H9 (cell line): Measurements from ENCODE around the gene SELENOM. TPM values are rescaled to one million over a fixed set of nuclear protein-coding genes. Genes with fewer than 3 reads are reported as not detected.

Experiments used
- DNase-seq: peaks from one replicate; pipeline ENCODE4 v3.0.0-alpha.2; 2017
- H2AFZ ChIP-seq: one replicate; pipeline ENCODE4 v1.6.1; 2013; ENCODE audit warnings: mild to moderate bottlenecking, low read length, control low read depth, moderate library complexity
- H2AK5ac ChIP-seq: 2 replicates; pipeline ENCODE4 v1.6.1; 2013; ENCODE audit warnings: low read length, control low read depth, mixed read lengths; ENCODE audit not compliant: insufficient read length
- H2BK120ac ChIP-seq: one replicate; pipeline ENCODE4 v1.6.1; 2013; ENCODE audit warnings: low read depth, mild to moderate bottlenecking, low read length, control low read depth, inconsistent platforms; ENCODE audit not compliant: poor library complexity, severe bottlenecking
- H2BK12ac ChIP-seq: 2 replicates; pipeline ENCODE4 v1.6.1; 2013; ENCODE audit warnings: low read length, control low read depth, mixed read lengths, low read depth; ENCODE audit not compliant: insufficient read length
- H2BK15ac ChIP-seq: 2 replicates; pipeline ENCODE4 v1.6.1; 2013; ENCODE audit warnings: low read depth, low read length, control low read depth
- H2BK20ac ChIP-seq: one replicate; pipeline ENCODE4 v1.6.1; 2013; ENCODE audit warnings: low read depth, mild to moderate bottlenecking, low read length, control low read depth, inconsistent platforms; ENCODE audit not compliant: poor library complexity, severe bottlenecking
- H2BK5ac ChIP-seq: 2 replicates; pipeline ENCODE4 v1.6.1; 2013; ENCODE audit warnings: low read length, control low read depth, mixed read lengths; ENCODE audit not compliant: insufficient read length
- H3K14ac ChIP-seq: 2 replicates; pipeline ENCODE4 v1.6.1; 2013; ENCODE audit warnings: low read length, control low read depth; ENCODE audit not compliant: insufficient read depth
- H3K18ac ChIP-seq: 2 replicates; pipeline ENCODE4 v1.6.1; 2013; ENCODE audit warnings: low read depth, mild to moderate bottlenecking, mixed read lengths, low read length, control low read depth; ENCODE audit not compliant: insufficient read length
- H3K23ac ChIP-seq: 2 replicates; pipeline ENCODE4 v1.6.1; 2013; ENCODE audit warnings: low read length, control low read depth, mixed read lengths, low read depth; ENCODE audit not compliant: insufficient read length
- H3K23me2 ChIP-seq: 2 replicates; pipeline ENCODE4 v1.6.1; 2013; ENCODE audit warnings: low read depth, mild to moderate bottlenecking, mixed read lengths, low read length, control low read depth; ENCODE audit not compliant: insufficient read length, poor library complexity, severe bottlenecking
- H3K27ac ChIP-seq: 2 replicates; pipeline ENCODE4 v1.5.1; 2013; ENCODE audit warnings: low read length, control low read depth, mixed read lengths, low read depth; ENCODE audit not compliant: insufficient read length
- H3K27me3 ChIP-seq: 2 replicates; pipeline ENCODE4 v1.6.1; 2013; ENCODE audit warnings: low read length, control low read depth, inconsistent platforms; ENCODE audit not compliant: insufficient read depth
- H3K4ac ChIP-seq: 2 replicates; pipeline ENCODE4 v1.6.1; 2013; ENCODE audit warnings: low read depth, mild to moderate bottlenecking, control low read depth, inconsistent platforms, low read length, moderate library complexity
- H3K4me1 ChIP-seq: 2 replicates; pipeline ENCODE4 v1.6.1; 2013; ENCODE audit warnings: low read length, control low read depth, inconsistent platforms; ENCODE audit not compliant: insufficient read depth
- H3K4me2 ChIP-seq: 2 replicates; pipeline ENCODE4 v1.6.1; 2013; ENCODE audit warnings: low read length, control low read depth, mixed read lengths; ENCODE audit not compliant: insufficient read length, insufficient read depth
- H3K56ac ChIP-seq: 2 replicates; pipeline ENCODE4 v1.6.1; 2013; ENCODE audit warnings: low read depth, mild to moderate bottlenecking, mixed read lengths, low read length, control low read depth; ENCODE audit not compliant: insufficient read length
- H3K79me1 ChIP-seq: 2 replicates; pipeline ENCODE4 v1.6.1; 2013; ENCODE audit warnings: low read depth, mild to moderate bottlenecking, moderate library complexity, low read length, control low read depth, inconsistent platforms; ENCODE audit not compliant: insufficient read depth, poor library complexity, severe bottlenecking
- H3K79me2 ChIP-seq: 2 replicates; pipeline ENCODE4 v1.6.1; 2013; ENCODE audit warnings: low read length, control low read depth, inconsistent platforms; ENCODE audit not compliant: insufficient read depth
- H3K9ac ChIP-seq: 2 replicates; pipeline ENCODE4 v1.6.1; 2013; ENCODE audit warnings: low read length, control low read depth, mixed read lengths; ENCODE audit not compliant: insufficient read length; ENCODE audit errors: extremely low read depth
- H3K9me3 ChIP-seq: one replicate; pipeline ENCODE4 v1.6.1; 2013; ENCODE audit warnings: low read depth, low read length, inconsistent platforms; ENCODE audit not compliant: control insufficient read depth
- H3T11ph ChIP-seq: one replicate; pipeline ENCODE4 v1.6.1; 2013; ENCODE audit warnings: mild to moderate bottlenecking, low read length, control low read depth, inconsistent platforms
- H4K20me1 ChIP-seq: one replicate; pipeline ENCODE4 v1.6.1; 2013; ENCODE audit not compliant: control insufficient read depth, insufficient read length, insufficient read depth
- H4K5ac ChIP-seq: 2 replicates; pipeline ENCODE4 v1.6.1; 2013; ENCODE audit warnings: low read depth, mild to moderate bottlenecking, mixed read lengths, low read length, control low read depth; ENCODE audit not compliant: insufficient read length
- H4K8ac ChIP-seq: replicated peaks from 2 replicates; pipeline ENCODE4 v1.6.1; 2013; ENCODE audit warnings: low read length, control low read depth, mixed read lengths, low read depth; ENCODE audit not compliant: insufficient read length
- H4K91ac ChIP-seq: 2 replicates; pipeline ENCODE4 v1.6.1; 2013; ENCODE audit warnings: low read depth, mild to moderate bottlenecking, moderate library complexity, mixed read lengths, low read length, control low read depth; ENCODE audit not compliant: insufficient read length
- H3K27ac Mint-ChIP-seq, 3 experiments: 2 replicates in 2 of 3; 3 replicates in 1 of 3; pipeline ENCODE4 v1.8.0; 2020 to 2021; ENCODE audit warnings: mixed read lengths in 3 of 3, mild to moderate bottlenecking in 1 of 3, moderate library complexity in 1 of 3
- H3K27me3 Mint-ChIP-seq: 2 replicates; pipeline ENCODE4 v1.8.0; 2021; ENCODE audit warnings: low read depth, mild to moderate bottlenecking, moderate library complexity, mixed read lengths
- H3K36me3 Mint-ChIP-seq, 3 experiments: 2 replicates in 2 of 3; 3 replicates in 1 of 3; pipeline ENCODE4 v1.8.0; 2020 to 2021; ENCODE audit warnings: low read depth in 3 of 3, mixed read lengths in 3 of 3; ENCODE audit not compliant: insufficient read depth in 1 of 3
- H3K4me1 Mint-ChIP-seq, 2 experiments: 2 replicates each; pipeline ENCODE4 v1.8.0; 2020; ENCODE audit warnings: mixed read lengths in 2 of 2
- H3K4me3 Mint-ChIP-seq, 2 experiments: 2 replicates in 1 of 2; 3 replicates in 1 of 2; pipeline ENCODE4 v1.8.0; 2020 to 2021; ENCODE audit warnings: mild to moderate bottlenecking in 2 of 2, mixed read lengths in 2 of 2, moderate library complexity in 1 of 2
- H3K9me3 Mint-ChIP-seq, 2 experiments: 2 replicates in 1 of 2; 3 replicates in 1 of 2; pipeline ENCODE4 v1.8.0; 2020; ENCODE audit warnings: mild to moderate bottlenecking in 2 of 2, mixed read lengths in 2 of 2, moderate library complexity in 1 of 2
- WGBS: extraction: QIAGEN DNeasy Blood & Tissue Kit; methylation state at CpG from one replicate; pipeline ENCODE4 v1.1.7; 2013; ENCODE audit warnings: missing lambda C conversion rate, low lambda C conversion rate, mixed read lengths; ENCODE audit not compliant: insufficient read length; ENCODE audit errors: extremely low coverage; 5-methylcytosine and 5-hydroxymethylcytosine counted together
- total RNA-seq: library from RNA; stranded (reverse); gene quantifications from 2 replicates; pipeline ENCODE4 v1.2.1, GENCODE V29; 2021
- TF ChIP-seq, protein P1 (sequence below): fragments of 200-600 bp; sonication (generic); conservative IDR thresholded peaks from 3 replicates; pipeline ENCODE4 v1.8.0; 2021; ENCODE audit warnings: antibody characterized with exemption, mild to moderate bottlenecking

SELENOM gene
- total RNA-seq, 1 experiment from 2014 or later: 18.6 TPM

DNA sequence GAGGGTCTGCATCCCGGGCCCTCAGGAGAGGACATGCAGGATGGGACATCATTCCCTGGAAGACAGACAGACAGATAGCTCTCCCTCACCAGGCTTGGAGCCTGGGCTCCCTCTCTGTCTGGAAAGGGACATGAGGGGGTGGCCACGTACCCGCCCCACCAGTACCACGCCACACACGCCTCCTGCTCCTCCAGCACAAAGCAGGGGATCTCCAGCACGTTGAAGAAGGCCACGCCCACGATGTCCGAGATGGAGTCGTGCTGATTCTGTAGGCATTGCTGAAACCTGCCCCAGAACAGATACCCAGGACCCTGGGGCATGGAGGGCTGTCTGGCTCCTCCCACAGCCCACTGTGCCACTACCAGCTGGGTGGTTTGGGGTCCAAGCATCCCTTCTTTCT lies 30.8 kb upstream of the SELENOM start:
- Histone ChIP-seq H4K20me1 (no peaks in the 10 kb centered on the region), H3K9ac (no peak overlapping the region), H2BK20ac (no peak overlapping the region), H3K23ac (no peak overlapping the region), H2AK5ac (no peak overlapping the region), H3K4me1 (peaks cover 7% of the 10 kb centered on the region; the same call in 1 of the 2 replicates), H3K4me2 (peak overlapping the region; percentile 89), H3K4ac (no peak overlapping the region), H2BK15ac (no peak overlapping the region), H3K14ac (no peak overlapping the region), H2BK120ac (no peak overlapping the region), H3K27me3 (no peaks in the 10 kb centered on the region), H2AFZ (no peak overlapping the region), H4K91ac (no peak overlapping the region), H3K27ac (no peak overlapping the region), H3K23me2 (peaks cover 11% of the 10 kb centered on the region), H3K56ac (no peak overlapping the region), H3K9me3 (no peaks in the 10 kb centered on the region), H2BK12ac (no peak overlapping the region), H3K79me1 (peaks cover 9% of the 10 kb centered on the region), H4K8ac (no peak overlapping the region), H4K5ac (no peak overlapping the region), H3K18ac (no peak overlapping the region), H3T11ph (no peak overlapping the region), H3K79me2 (peaks cover 10% of the 10 kb centered on the region; the same call in 1 of the 2 replicates), H2BK5ac (no peak overlapping the region)
- TF ChIP-seq, protein P1, sequence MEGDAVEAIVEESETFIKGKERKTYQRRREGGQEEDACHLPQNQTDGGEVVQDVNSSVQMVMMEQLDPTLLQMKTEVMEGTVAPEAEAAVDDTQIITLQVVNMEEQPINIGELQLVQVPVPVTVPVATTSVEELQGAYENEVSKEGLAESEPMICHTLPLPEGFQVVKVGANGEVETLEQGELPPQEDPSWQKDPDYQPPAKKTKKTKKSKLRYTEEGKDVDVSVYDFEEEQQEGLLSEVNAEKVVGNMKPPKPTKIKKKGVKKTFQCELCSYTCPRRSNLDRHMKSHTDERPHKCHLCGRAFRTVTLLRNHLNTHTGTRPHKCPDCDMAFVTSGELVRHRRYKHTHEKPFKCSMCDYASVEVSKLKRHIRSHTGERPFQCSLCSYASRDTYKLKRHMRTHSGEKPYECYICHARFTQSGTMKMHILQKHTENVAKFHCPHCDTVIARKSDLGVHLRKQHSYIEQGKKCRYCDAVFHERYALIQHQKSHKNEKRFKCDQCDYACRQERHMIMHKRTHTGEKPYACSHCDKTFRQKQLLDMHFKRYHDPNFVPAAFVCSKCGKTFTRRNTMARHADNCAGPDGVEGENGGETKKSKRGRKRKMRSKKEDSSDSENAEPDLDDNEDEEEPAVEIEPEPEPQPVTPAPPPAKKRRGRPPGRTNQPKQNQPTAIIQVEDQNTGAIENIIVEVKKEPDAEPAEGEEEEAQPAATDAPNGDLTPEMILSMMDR: no peak
- peak; percentile 19 for DNase-seq
- Mint-ChIP-seq H3K27ac (no peak overlapping the region; a peak in 1 of 7 replicates), H3K4me3 (peak overlapping the region in 1 of 2 experiments; percentile 98; a peak in 2 of 5 replicates), H3K4me1 (peaks cover 15 to 20% of the 10 kb centered on the region in 2 experiments), H3K36me3 (peaks cover 26 to 31% (median 26%) of the 10 kb centered on the region in 3 experiments; a peak in 6 of 7 replicates), H3K9me3 (no peaks in the 10 kb centered on the region), H3K27me3 (no peaks in the 10 kb centered on the region; the same call in 1 of the 2 replicates)
- no CpG with 5 or more reads among the region's 10 CpGs for WGBS
